H1 (cell line): ENCODE results near the gene CCDC88C. TPM values are rescaled to one million over a fixed set of nuclear protein-coding genes. Genes with fewer than 3 reads are reported as not detected.

Source experiments
- JUN ChIP-seq: IDR thresholded peaks from 2 replicates; pipeline ENCODE4 v1.6.1; 2011; ENCODE audit warnings: low read depth, mild to moderate bottlenecking, improper control_type of control experiment, low read length
- RNF2 ChIP-seq: fragments of 200-900, 300-1000 bp; sonication (generic); IDR thresholded peaks from 2 replicates; pipeline ENCODE4 v1.7.1; 2016; ENCODE audit warnings: borderline replicate concordance, low read depth, mild to moderate bottlenecking, antibody characterized with exemption, low read length; ENCODE audit not compliant: poor library complexity, severe bottlenecking; ENCODE audit errors: missing control alignments
- SRF ChIP-seq: IDR thresholded peaks from 2 replicates; pipeline ENCODE4 v1.6.1; 2011; ENCODE audit warnings: mild to moderate bottlenecking, low read depth, low read length, moderate library complexity
- polyA plus RNA-seq, 7 experiments: library from polyadenylated mRNA; depleted of rRNA in 3 of 7; stranded (reverse) in 5 of 7; unstranded in 2 of 7; fragments of >200 nt in 5 of 7; fragments of 200-250 nt in 2 of 7; gene quantifications; 1 replicate in 5 of 7; 2 replicates in 1 of 7; 4 replicates in 1 of 7; pipeline versions ENCODE4 v1.2.1 to v1.2.3, GENCODE V29; 2011 to 2013; ENCODE audit warnings: missing spikeins in 2 of 7, mixed read lengths in 2 of 7
- total RNA-seq: library from RNA; stranded (reverse); fragmentation: NEBNext Ultra II Directional; extraction: Animal tissue kit (Norgen Biotek cat#: 25700); gene quantifications from 2 replicates; pipeline ENCODE4 v1.2.1, GENCODE V29; 2021

Gene CCDC88C
- total and polyA plus RNA-seq, 2 of the 8 experiments (the other 6 are each of a cell fraction or from before 2014, with no cell fraction given), result 10.3 to 57.7 TPM

GRCh38 chr14:91271639-91272038, 146.0 kb downstream of the CCDC88C start (continued):
- TF ChIP-seq JUN (no peak), RNF2 (no peak), SRF (no peak)
